ENCODE results near the gene CHURC1. TPM values are rescaled to one million over a fixed set of nuclear protein-coding genes. Genes with fewer than 3 reads are reported as not detected.

Gene CHURC1
- total and polyA plus RNA-seq, 2 of the 4 experiments (the other 2 are of a cell fraction): 38.0 to 69.5 TPM

DNA sequence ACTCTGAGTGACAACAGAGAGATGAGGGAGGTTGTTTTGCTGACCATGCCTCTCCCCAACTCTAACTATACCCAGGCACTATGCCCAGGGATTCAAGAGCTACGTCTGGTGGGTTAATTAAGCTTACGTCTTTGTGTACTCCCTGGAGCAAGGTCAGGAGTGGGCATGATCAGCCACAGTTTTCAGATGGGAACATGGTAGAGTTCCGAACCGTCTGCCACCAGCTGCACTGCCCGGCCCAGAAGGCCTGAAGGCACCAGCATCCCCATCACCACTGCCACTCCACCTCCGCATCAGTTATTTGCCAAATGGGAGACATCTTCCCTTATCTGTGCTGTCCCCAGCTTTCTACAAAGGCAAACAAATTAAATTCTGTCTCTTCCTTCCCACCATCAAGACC is 39.4 kb downstream of the CHURC1 start:
- Histone ChIP-seq H3K9me1 (ENCODE audit: insufficient read depth, low read length) (0 out of 2 replicates have a peak, but pooled peaks cover 2% of the 10 kb centered on the region), H4K8ac (ENCODE audit: low read depth in 2 of 2, low read length in 2 of 2) (no peak overlapping the region), H3K14ac (replicated peaks; ENCODE audit: low read depth, low read length) (no peak overlapping the region), H3K27ac (ENCODE audit: insufficient read depth, low read length) (no peak overlapping the region), H3K4me2 (ENCODE audit: low read depth, low read length) (no peak overlapping the region), H3K4ac (ENCODE audit: low read depth, low read length) (no peak overlapping the region), H2AK9ac (replicated peaks; ENCODE audit: low read depth, low read length, poor library complexity) (no peak overlapping the region), H3K79me1 (ENCODE audit: low read depth in 1 of 2, low read length in 2 of 2) (no peaks in the 10 kb centered on the region; a peak in 1 of 4 replicates), H2BK20ac (ENCODE audit: low read depth, low read length) (no peak overlapping the region), H3K9ac (ENCODE audit: low read depth, low read length) (no peak overlapping the region), H3K18ac (ENCODE audit: low read depth, low read length) (no peak overlapping the region), H2BK15ac (ENCODE audit: low read depth, low read length) (no peak overlapping the region), H3K36me3 (ENCODE audit: control insufficient read depth, insufficient read depth, low read length) (peaks cover 3% of the 10 kb centered on the region; the same call in 1 of the 2 replicates), H4K5ac (ENCODE audit: low read depth, low read length) (no peak overlapping the region), H3K4me1 (ENCODE audit: control insufficient read depth, insufficient read depth, low read length) (no peaks in the 10 kb centered on the region), H2AFZ (replicated peaks; ENCODE audit: low read length, poor library complexity) (no peak overlapping the region), H3K4me3 (ENCODE audit: insufficient read depth, low read depth, low read length) (no peak overlapping the region), H3K23ac (ENCODE audit: low read depth, low read length) (no peak overlapping the region), H4K91ac (ENCODE audit: insufficient read depth, low read depth, low read length) (no peak overlapping the region), H2BK5ac (ENCODE audit: low read depth, low read length, poor library complexity, severe bottlenecking) (no peak overlapping the region), H3K9me3 (ENCODE audit: control insufficient read depth, insufficient read depth, low read length) (no peaks in the 10 kb centered on the region), H2AK5ac (ENCODE audit: low read depth, low read length) (no peak overlapping the region), H3K27me3 (ENCODE audit: control insufficient read depth, insufficient read depth, low read length) (no peaks in the 10 kb centered on the region), H3K56ac (ENCODE audit: extremely low read depth, insufficient read depth, low read length) (no peak overlapping the region), H4K20me1 (ENCODE audit: insufficient read depth, low read length) (no peaks in the 10 kb centered on the region), H2BK120ac (ENCODE audit: low read depth, low read length) (no peak overlapping the region)
- intact Hi-C loops (cut with micrococcal nuclease): no loop called here
- BruUV-seq (replicated peaks): no TSS peak
- TF ChIP-seq RFX5 (IDR thresholded peaks at IDR 0.05; ENCODE audit: low read depth, low read length) (no peak), MXI1 (IDR thresholded peaks at IDR 0.05; ENCODE audit: borderline replicate concordance, low read depth, low read length) (no peak), CEBPB (IDR thresholded peaks at IDR 0.05; ENCODE audit: low read depth, low read length) (no peak), MAFK (IDR thresholded peaks at IDR 0.05; ENCODE audit: low read depth, low read length) (no peak), BHLHE40 (IDR thresholded peaks at IDR 0.05; ENCODE audit: low read depth, low read length) (no peak), RAD21 (IDR thresholded peaks at IDR 0.05; ENCODE audit: low read length) (no peak), MAZ (IDR thresholded peaks at IDR 0.05; ENCODE audit: borderline replicate concordance, low read depth, low read length) (no peak), RCOR1 (IDR thresholded peaks at IDR 0.05; ENCODE audit: insufficient replicate concordance, low read length) (no peak), SMC3 (IDR thresholded peaks at IDR 0.05; ENCODE audit: low read depth, low read length) (no peak), CHD1 (IDR thresholded peaks at IDR 0.05; ENCODE audit: low read depth, low read length) (no peak), FOS (IDR thresholded peaks at IDR 0.05; ENCODE audit: low read depth, low read length) (no peak), NFE2L2 (IDR thresholded peaks at IDR 0.05; ENCODE audit: low read depth, low read length) (no peak), POLR2A (IDR thresholded peaks at IDR 0.05; ENCODE audit: low read depth, low read length) (no peak)
- TF ChIP-seq, protein P1, sequence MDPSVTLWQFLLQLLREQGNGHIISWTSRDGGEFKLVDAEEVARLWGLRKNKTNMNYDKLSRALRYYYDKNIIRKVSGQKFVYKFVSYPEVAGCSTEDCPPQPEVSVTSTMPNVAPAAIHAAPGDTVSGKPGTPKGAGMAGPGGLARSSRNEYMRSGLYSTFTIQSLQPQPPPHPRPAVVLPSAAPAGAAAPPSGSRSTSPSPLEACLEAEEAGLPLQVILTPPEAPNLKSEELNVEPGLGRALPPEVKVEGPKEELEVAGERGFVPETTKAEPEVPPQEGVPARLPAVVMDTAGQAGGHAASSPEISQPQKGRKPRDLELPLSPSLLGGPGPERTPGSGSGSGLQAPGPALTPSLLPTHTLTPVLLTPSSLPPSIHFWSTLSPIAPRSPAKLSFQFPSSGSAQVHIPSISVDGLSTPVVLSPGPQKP (IDR thresholded peaks at IDR 0.05; ENCODE audit: borderline replicate concordance, low read depth, low read length): no peak
- TF ChIP-seq, protein P2, sequence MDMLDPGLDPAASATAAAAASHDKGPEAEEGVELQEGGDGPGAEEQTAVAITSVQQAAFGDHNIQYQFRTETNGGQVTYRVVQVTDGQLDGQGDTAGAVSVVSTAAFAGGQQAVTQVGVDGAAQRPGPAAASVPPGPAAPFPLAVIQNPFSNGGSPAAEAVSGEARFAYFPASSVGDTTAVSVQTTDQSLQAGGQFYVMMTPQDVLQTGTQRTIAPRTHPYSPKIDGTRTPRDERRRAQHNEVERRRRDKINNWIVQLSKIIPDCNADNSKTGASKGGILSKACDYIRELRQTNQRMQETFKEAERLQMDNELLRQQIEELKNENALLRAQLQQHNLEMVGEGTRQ (IDR thresholded peaks at IDR 0.05; ENCODE audit: low read depth, low read length): no peak
- TF ChIP-seq, protein P3, sequence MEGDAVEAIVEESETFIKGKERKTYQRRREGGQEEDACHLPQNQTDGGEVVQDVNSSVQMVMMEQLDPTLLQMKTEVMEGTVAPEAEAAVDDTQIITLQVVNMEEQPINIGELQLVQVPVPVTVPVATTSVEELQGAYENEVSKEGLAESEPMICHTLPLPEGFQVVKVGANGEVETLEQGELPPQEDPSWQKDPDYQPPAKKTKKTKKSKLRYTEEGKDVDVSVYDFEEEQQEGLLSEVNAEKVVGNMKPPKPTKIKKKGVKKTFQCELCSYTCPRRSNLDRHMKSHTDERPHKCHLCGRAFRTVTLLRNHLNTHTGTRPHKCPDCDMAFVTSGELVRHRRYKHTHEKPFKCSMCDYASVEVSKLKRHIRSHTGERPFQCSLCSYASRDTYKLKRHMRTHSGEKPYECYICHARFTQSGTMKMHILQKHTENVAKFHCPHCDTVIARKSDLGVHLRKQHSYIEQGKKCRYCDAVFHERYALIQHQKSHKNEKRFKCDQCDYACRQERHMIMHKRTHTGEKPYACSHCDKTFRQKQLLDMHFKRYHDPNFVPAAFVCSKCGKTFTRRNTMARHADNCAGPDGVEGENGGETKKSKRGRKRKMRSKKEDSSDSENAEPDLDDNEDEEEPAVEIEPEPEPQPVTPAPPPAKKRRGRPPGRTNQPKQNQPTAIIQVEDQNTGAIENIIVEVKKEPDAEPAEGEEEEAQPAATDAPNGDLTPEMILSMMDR (conservative IDR thresholded peaks at IDR 0.05; ENCODE audit: low read depth, low read length): no peak
- ATAC-seq (ENCODE audit: low read depth) (no peak), DNase-seq (no peak)
- ChIA-PET CTCF (no interaction called here), POLR2A (ENCODE audit: unreplicated experiment) (no interaction called here)
- 95% methylated on average over 3 of the region's 6 CpGs; no CpG with 5 or more reads in 1 of the 2 experiments for WGBS, 2 experiments (ENCODE audit: extremely low coverage in 2 of 2, insufficient read length in 1 of 2)
- in situ Hi-C loops (cut with MboI; ENCODE audit: low sequenced_read_pairs): no loop called here
- dilution Hi-C loops (cut with HindIII; ENCODE audit: low sequenced_read_pairs, unreplicated experiment): no loop called here
